Trophoblast cell (in vitro differentiated cells and primary cell): Measurements from ENCODE around the gene PSMB10. TPM values are rescaled to one million over a fixed set of nuclear protein-coding genes. Genes with fewer than 3 reads are reported as not detected.

Source experiments
- DNase-seq, 2 donors: peaks; one replicate each; pipeline ENCODE4 v3.0.0-alpha.2; 2016
- H2AFZ ChIP-seq: 2 replicates; pipeline ENCODE4 v1.6.1; 2013; ENCODE audit warnings: low read length, moderate library complexity, mild to moderate bottlenecking; ENCODE audit not compliant: insufficient read depth, poor library complexity
- H2AK5ac ChIP-seq: 2 replicates; pipeline ENCODE4 v1.6.1; 2013; ENCODE audit warnings: mild to moderate bottlenecking, low read length
- H2BK120ac ChIP-seq: 2 replicates; pipeline ENCODE4 v1.6.1; 2013; ENCODE audit warnings: low read length, mild to moderate bottlenecking, moderate library complexity; ENCODE audit not compliant: insufficient read depth, poor library complexity
- H2BK12ac ChIP-seq: 2 replicates; pipeline ENCODE4 v1.6.1; 2013; ENCODE audit warnings: mild to moderate bottlenecking, low read length, moderate library complexity
- H2BK5ac ChIP-seq: 2 replicates; pipeline ENCODE4 v1.6.1; 2013; ENCODE audit warnings: low read length, low read depth, moderate library complexity, mild to moderate bottlenecking; ENCODE audit not compliant: poor library complexity
- H3K14ac ChIP-seq: 2 replicates; pipeline ENCODE4 v1.6.1; 2013; ENCODE audit warnings: mild to moderate bottlenecking, low read length
- H3K18ac ChIP-seq: 2 replicates; pipeline ENCODE4 v1.6.1; 2013; ENCODE audit warnings: mild to moderate bottlenecking, low read length
- H3K23ac ChIP-seq: 2 replicates; pipeline ENCODE4 v1.6.1; 2013; ENCODE audit warnings: low read length
- H3K27ac ChIP-seq: 2 replicates; pipeline ENCODE4 v1.5.1; 2013; ENCODE audit warnings: low read depth, mild to moderate bottlenecking, inconsistent platforms, low read length, moderate library complexity
- H3K27me3 ChIP-seq: 2 replicates; pipeline ENCODE4 v1.6.1; 2013; ENCODE audit warnings: inconsistent platforms, mild to moderate bottlenecking, low read length, moderate library complexity; ENCODE audit not compliant: insufficient read depth
- H3K36me3 ChIP-seq, 2 experiments: 1 replicate in 1 of 2; 2 replicates in 1 of 2; pipeline ENCODE4 v1.6.1; 2013; ENCODE audit warnings: low read length in 2 of 2, mild to moderate bottlenecking in 2 of 2, moderate library complexity in 1 of 2; ENCODE audit not compliant: insufficient read depth in 2 of 2, control insufficient read depth in 1 of 2
- H3K4ac ChIP-seq: 2 replicates; pipeline ENCODE4 v1.6.1; 2013; ENCODE audit warnings: low read depth, mild to moderate bottlenecking, low read length, moderate library complexity
- H3K4me1 ChIP-seq, 2 experiments: 1 replicate in 1 of 2; 2 replicates in 1 of 2; pipeline ENCODE4 v1.6.1; 2013; ENCODE audit warnings: low read length in 2 of 2, mild to moderate bottlenecking in 2 of 2, moderate library complexity in 1 of 2; ENCODE audit not compliant: insufficient read depth in 2 of 2, control insufficient read depth in 1 of 2
- H3K4me2 ChIP-seq: 2 replicates; pipeline ENCODE4 v1.6.1; 2013; ENCODE audit warnings: inconsistent platforms, mild to moderate bottlenecking, low read length, moderate library complexity
- H3K4me3 ChIP-seq: 2 replicates; pipeline ENCODE4 v1.5.1; 2013; ENCODE audit warnings: mild to moderate bottlenecking, low read depth, low read length, inconsistent platforms
- H3K79me1 ChIP-seq: one replicate; pipeline ENCODE4 v1.6.1; 2013; ENCODE audit warnings: low read length
- H3K79me2 ChIP-seq: 2 replicates; pipeline ENCODE4 v1.6.1; 2013; ENCODE audit warnings: low read length, mild to moderate bottlenecking; ENCODE audit not compliant: control insufficient read depth, insufficient read depth, poor library complexity
- H3K9ac ChIP-seq: 2 replicates; pipeline ENCODE4 v1.6.1; 2013; ENCODE audit warnings: mild to moderate bottlenecking, low read length
- H3K9me3 ChIP-seq: 2 replicates; pipeline ENCODE4 v1.6.1; 2013; ENCODE audit warnings: low read depth, mild to moderate bottlenecking, control low read depth, inconsistent platforms, low read length; ENCODE audit not compliant: insufficient read depth
- H4K12ac ChIP-seq: 2 replicates; pipeline ENCODE4 v1.6.1; 2013; ENCODE audit warnings: low read depth, mild to moderate bottlenecking, low read length, moderate library complexity
- H4K8ac ChIP-seq: 2 replicates; pipeline ENCODE4 v1.6.1; 2013; ENCODE audit warnings: low read depth, mild to moderate bottlenecking, low read length, moderate library complexity
- H4K91ac ChIP-seq: one replicate; pipeline ENCODE4 v1.6.1; 2013; ENCODE audit warnings: low read depth, mild to moderate bottlenecking, low read length, moderate library complexity
- WGBS: extraction: QIAGEN DNeasy Blood & Tissue Kit; methylation state at CpG from one replicate; pipeline ENCODE4 v1.1.7; 2013; ENCODE audit warnings: missing lambda C conversion rate; ENCODE audit not compliant: insufficient read length, insufficient coverage; ENCODE audit errors: extremely low coverage; 5-methylcytosine and 5-hydroxymethylcytosine counted together
- polyA plus RNA-seq: library from polyadenylated mRNA; stranded (reverse); fragments of 200-250 nt; gene quantifications from 2 replicates; pipeline ENCODE4 v1.2.3, GENCODE V29; 2013

The PSMB10 gene
- 12.5 and 14.2 TPM in 2 replicates for polyA plus RNA-seq

- H2AFZ ChIP-seq = peak within 1 kb of the TSS; percentile 18
- DNase-seq = peak in 1 of 2 donors; percentile 32
Measured at GRCh38 chr16:67936124-67936879, at the start of gene PSMB10. PSMB10 (minus strand) TSS chr16:67936850; CDS start chr16:67936749, 101 bp downstream.

GRCh38 chr16:67982011-67982696 is 45.5 kb upstream of the PSMB10 start:
- Histone ChIP-seq H2AFZ (no peak overlapping the region), H2AK5ac (no peak overlapping the region), H3K79me2 (no peaks in the 10 kb centered on the region), H2BK5ac (no peak overlapping the region), H3K4me1 (no peaks in the 10 kb centered on the region), H3K36me3 (no peaks in the 10 kb centered on the region), H4K12ac (no peak overlapping the region), H3K4me2 (no peak overlapping the region), H3K9me3 (no peaks in the 10 kb centered on the region), H3K4me3 (no peak overlapping the region), H3K18ac (no peak overlapping the region), H3K9ac (no peak overlapping the region), H2BK120ac (no peak overlapping the region), H3K4ac (no peak overlapping the region), H3K27me3 (no peaks in the 10 kb centered on the region), H2BK12ac (no peak overlapping the region), H3K23ac (no peak overlapping the region), H3K79me1 (no peaks in the 10 kb centered on the region), H4K8ac (no peak overlapping the region), H3K14ac (no peak overlapping the region), H3K27ac (no peak overlapping the region), H4K91ac (no peak overlapping the region)
- no peak for DNase-seq
- no CpG with 5 or more reads among the region's 49 CpGs for WGBS

More at GRCh38 chr16:67936124-67936879, at the start of gene PSMB10:
- Histone ChIP-seq H3K23ac (no peak within 1 kb of the TSS), H3K4me1 (peaks cover 16 to 17% of the 10 kb centered on the region in 2 experiments), H3K79me1 (peaks cover 12% of the 10 kb centered on the region), H4K12ac (peak within 1 kb of the TSS; percentile 79), H2BK5ac (peak within 1 kb of the TSS; percentile 28), H2AK5ac (peak within 1 kb of the TSS; percentile 28), H3K4ac (peak within 1 kb of the TSS; percentile 59), H3K79me2 (peaks cover 10% of the 10 kb centered on the region), H3K27me3 (no peaks in the 10 kb centered on the region), H3K4me3 (peak within 1 kb of the TSS; percentile 97), H4K8ac (peak within 1 kb of the TSS; percentile 66), H3K9ac (peak within 1 kb of the TSS; percentile 92), H3K36me3 (peaks cover 15 to 17% of the 10 kb centered on the region in 2 experiments), H3K27ac (peak within 1 kb of the TSS; percentile 55), H3K9me3 (no peaks in the 10 kb centered on the region), H2BK120ac (peak within 1 kb of the TSS; percentile 33), H4K91ac (peak within 1 kb of the TSS; percentile 63), H3K18ac (peak within 1 kb of the TSS; percentile 34), H3K14ac (peak within 1 kb of the TSS; percentile 62), H2BK12ac (no peak within 1 kb of the TSS), H3K4me2 (peak within 1 kb of the TSS; percentile 63)
- no CpG with 5 or more reads among the region's 54 CpGs for WGBS

- no peak within 1 kb of the TSS for H3K14ac ChIP-seq
- no peak within 1 kb of the TSS for H3K23ac ChIP-seq
- H2AK5ac ChIP-seq = no peak within 1 kb of the TSS
- no peak within 1 kb of the TSS for H4K91ac ChIP-seq
- no peak within 1 kb of the TSS for H3K4me2 ChIP-seq
- no peak within 1 kb of the TSS for H4K12ac ChIP-seq
- no peak within 1 kb of the TSS for H2BK12ac ChIP-seq
- H3K4ac ChIP-seq = no peak within 1 kb of the TSS
- no peak within 1 kb of the TSS for H4K8ac ChIP-seq
- H3K27me3 ChIP-seq = no peaks in the 10 kb centered on the region
- no CpG with 5 or more reads among the region's 62 CpGs for whole genome bisulfite sequencing
- no peak within 1 kb of the TSS for H3K4me3 ChIP-seq
- H3K79me2 ChIP-seq = no peaks in the 10 kb centered on the region
- H3K9me3 ChIP-seq = peaks cover 3% of the 10 kb centered on the region
- H3K9ac ChIP-seq = no peak within 1 kb of the TSS
- H2AFZ ChIP-seq = no peak within 1 kb of the TSS
- no peak within 1 kb of the TSS for H2BK5ac ChIP-seq
- no peak within 1 kb of the TSS for H3K27ac ChIP-seq
- no peaks in the 10 kb centered on the region for H3K79me1 ChIP-seq
- no peak for DNase-seq
- H2BK120ac ChIP-seq = no peak within 1 kb of the TSS
- H3K36me3 ChIP-seq = no peaks in the 10 kb centered on the region
- no peak within 1 kb of the TSS for H3K18ac ChIP-seq
- H3K4me1 ChIP-seq = no peaks in the 10 kb centered on the region
Measured at GRCh38 chr16:67979955-67980678, 43.5 kb upstream of the PSMB10 start, which contains the start of gene DPEP3. DPEP3 (minus strand) TSS chr16:67980499; CDS start chr16:67980380, 119 bp downstream.

GRCh38 chr16:67977469-67978227 is 41.0 kb upstream of the PSMB10 start:
- no peak overlapping the region for H2BK120ac ChIP-seq
- H3K27me3 ChIP-seq = no peaks in the 10 kb centered on the region
- no peak overlapping the region for H4K91ac ChIP-seq
- H3K9me3 ChIP-seq = peaks cover 3% of the 10 kb centered on the region
- H4K8ac ChIP-seq = no peak overlapping the region
- no peak overlapping the region for H2BK5ac ChIP-seq
- H3K23ac ChIP-seq = no peak overlapping the region
- H2AFZ ChIP-seq = no peak overlapping the region
- no peak for DNase-seq
- no peaks in the 10 kb centered on the region for H3K79me1 ChIP-seq
- WGBS = no CpG with 5 or more reads among the region's 9 CpGs
- no peaks in the 10 kb centered on the region for H3K36me3 ChIP-seq
- no peak overlapping the region for H3K18ac ChIP-seq
- no peak overlapping the region for H3K14ac ChIP-seq
- H3K4me3 ChIP-seq = no peak overlapping the region
- H2AK5ac ChIP-seq = no peak overlapping the region
- no peaks in the 10 kb centered on the region for H3K79me2 ChIP-seq
- no peak overlapping the region for H3K4ac ChIP-seq
- H3K4me1 ChIP-seq = no peaks in the 10 kb centered on the region
- no peak overlapping the region for H2BK12ac ChIP-seq
- no peak overlapping the region for H3K9ac ChIP-seq
- no peak overlapping the region for H3K4me2 ChIP-seq
- no peak overlapping the region for H3K27ac ChIP-seq
- no peak overlapping the region for H4K12ac ChIP-seq
